ENCODE data around the gene TTLL7.

DNA sequence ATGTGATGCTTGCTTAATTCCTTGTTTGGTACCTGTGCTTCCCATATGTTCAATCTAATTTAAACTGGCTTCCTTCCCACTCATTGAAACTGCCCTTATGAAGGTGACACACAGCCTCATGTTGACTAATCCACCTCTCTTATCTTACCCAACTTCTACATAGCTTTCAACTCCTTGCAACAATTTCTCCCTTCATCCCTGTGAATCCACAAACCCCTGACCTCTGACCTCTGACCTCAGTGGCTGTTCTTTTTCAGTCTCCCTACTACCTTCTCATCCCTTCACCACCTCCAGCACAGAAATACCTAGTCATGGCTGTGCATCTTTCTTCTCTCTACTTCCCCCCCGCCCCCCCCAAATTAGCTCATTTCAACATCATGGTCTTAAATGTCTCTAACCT, 144.5 kb downstream of the TTLL7 start:
- TF ChIP-seq CTCF (optimal IDR thresholded peaks at IDR 0.05 in 1 of 3, IDR thresholded peaks at IDR 0.05 in 1 of 3, conservative IDR thresholded peaks at IDR 0.05 in 1 of 3; ENCODE audit: extremely low read depth in 1 of 3, insufficient read depth in 2 of 3, low read length in 3 of 3) (no peak), EZH2 (IDR thresholded peaks at IDR 0.05; ENCODE audit: low read length) (no peak)
